GM12878 (cell line): ENCODE results near the gene HYAL1. TPM values are rescaled to one million over a fixed set of nuclear protein-coding genes. Genes with fewer than 3 reads are reported as not detected.

Experiments
- ATAC-seq: fragments of 200-7000 bp; cut with Tn5 transposase; 3 replicates; pipeline ENCODE4 v1.9.1; 2020; ENCODE audit warnings: mild to moderate bottlenecking, moderate library complexity
- BruUV-seq: library from RNA; stranded (reverse); fragments of 400-500 nt; replicated peaks from 2 replicates; lab custom pipeline; 2021; lab: Mats Ljungman, UMichigan
- CTCF ChIA-PET: fragments of 300-600 bp; sonication (Branson Sonifier 250); formaldehyde crosslinking; extraction: SDS; loops from one replicate; lab custom pipeline; 2021; ENCODE audit warnings: inconsistent platforms; lab: Yijun Ruan, JAX
- POLR2A ChIA-PET: fragments of 350-600 bp; formaldehyde crosslinking; extraction: SDS; loops from one replicate; lab custom pipeline; 2021; ENCODE audit warnings: inconsistent platforms; lab: Charles Lee
- RAD21 ChIA-PET: fragments of 300-600 bp; sonication (Branson Sonifier 250); formaldehyde crosslinking; loops from one replicate; lab custom pipeline; 2023; ENCODE audit warnings: antibody characterized with exemption; ENCODE audit not compliant: unreplicated experiment; lab: Charles Lee
- SMC1A ChIA-PET: fragments of 300-600 bp; sonication (Branson Sonifier 250); formaldehyde crosslinking; loops from one replicate; lab custom pipeline; 2023; ENCODE audit not compliant: unreplicated experiment, uncharacterized antibody; lab: Charles Lee
- DNase-seq: peaks from one replicate; pipeline ENCODE4 v3.0.0-alpha.2; 2011; ENCODE audit warnings: low read depth, low spot score
- FAIRE-seq: peaks from 3 replicates; lab custom pipeline; 2011; peaks lifted over from hg19 to GRCh38; lab: Jason Lieb, UNC
- H2AFZ ChIP-seq: 2 replicates; pipeline ENCODE4 v1.6.0; 2011; ENCODE audit warnings: low read depth, low read length, control low read depth; ENCODE audit not compliant: control insufficient read depth
- H3K27ac ChIP-seq: 2 replicates; pipeline ENCODE4 v1.5.1; 2011; ENCODE audit warnings: control low read depth; ENCODE audit not compliant: control insufficient read depth, insufficient read depth
- H3K27me3 ChIP-seq, 2 experiments: replicated peaks in 1 of 2; 2 replicates each; pipeline versions ENCODE4 v1.6.0 to v1.6.1; 2011; ENCODE audit warnings: low read length in 1 of 2; ENCODE audit not compliant: control insufficient read depth in 2 of 2, insufficient read depth in 2 of 2
- H3K36me3 ChIP-seq, 2 experiments: 2 replicates each; pipeline ENCODE4 v1.5.1; 2011; ENCODE audit warnings: low read length in 1 of 2; ENCODE audit not compliant: control insufficient read depth in 2 of 2, insufficient read depth in 2 of 2
- H3K4me1 ChIP-seq: 2 replicates; pipeline ENCODE4 v1.6.1; 2011; ENCODE audit warnings: mild to moderate bottlenecking, low read length, moderate library complexity, mixed read lengths; ENCODE audit not compliant: control insufficient read depth, insufficient read depth
- H3K4me2 ChIP-seq: 2 replicates; pipeline ENCODE4 v1.6.0; 2011; ENCODE audit warnings: control low read depth; ENCODE audit not compliant: control insufficient read depth, insufficient read depth
- H3K4me3 ChIP-seq: fragments of 200-600 bp; sonication (generic); 2 replicates; pipeline ENCODE4 v1.5.1; 2016
- H3K79me2 ChIP-seq: 2 replicates; pipeline ENCODE4 v1.6.0; 2011; ENCODE audit warnings: low read length; ENCODE audit not compliant: control insufficient read depth, insufficient read depth
- H3K9ac ChIP-seq: 2 replicates; pipeline ENCODE4 v1.8.0; 2011; ENCODE audit warnings: low read length, control low read depth, mixed read lengths; ENCODE audit not compliant: control insufficient read depth, insufficient read depth
- H3K9me3 ChIP-seq: replicated peaks from 3 replicates; pipeline ENCODE4 v1.5.1; 2011; ENCODE audit warnings: mild to moderate bottlenecking, low read length; ENCODE audit not compliant: control insufficient read depth, insufficient read depth
- H4K20me1 ChIP-seq: 2 replicates; pipeline ENCODE4 v1.6.0; 2011; ENCODE audit not compliant: control insufficient read depth, insufficient read depth
- BCL11A ChIP-seq: IDR thresholded peaks from 2 replicates; pipeline ENCODE4 v1.6.1; 2011; ENCODE audit warnings: low read depth, low read length
- BMI1 ChIP-seq: fragments of 450-650 bp; IDR thresholded peaks from 2 replicates; pipeline ENCODE4 v1.6.1; 2016; ENCODE audit warnings: mild to moderate bottlenecking, moderate library complexity, borderline replicate concordance
- BRCA1 ChIP-seq: IDR thresholded peaks from 2 replicates; pipeline ENCODE4 v1.6.1; 2011; ENCODE audit warnings: low read depth, low read length, improper control_type of control experiment
- EGR1 ChIP-seq, 2 experiments: IDR thresholded peaks; 1 replicate in 1 of 2; 2 replicates in 1 of 2; pipeline ENCODE4 v1.6.1; 2011 to 2012; ENCODE audit warnings: low read depth in 2 of 2, low read length in 2 of 2, borderline replicate concordance in 1 of 2, mild to moderate bottlenecking in 1 of 2, moderate library complexity in 1 of 2
- ETV6 ChIP-seq, 2 experiments: fragments of 450-650 bp in 1 of 2; IDR thresholded peaks in 1 of 2; conservative IDR thresholded peaks in 1 of 2; 2 replicates each; pipeline ENCODE4 v1.6.1; 2014; ENCODE audit warnings: antibody characterized with exemption in 1 of 2, borderline replicate concordance in 1 of 2, low read depth in 1 of 2, mild to moderate bottlenecking in 1 of 2, moderate library complexity in 1 of 2
- EZH2 ChIP-seq: IDR thresholded peaks from 2 replicates; pipeline ENCODE4 v1.6.1; 2012; ENCODE audit warnings: low read depth, mild to moderate bottlenecking, control low read depth, inconsistent platforms, low read length, borderline replicate concordance; ENCODE audit not compliant: control insufficient read depth
- IRF4 ChIP-seq: IDR thresholded peaks from 2 replicates; pipeline ENCODE4 v1.6.1; 2011; ENCODE audit warnings: low read depth, low read length
- JUNB ChIP-seq: IDR thresholded peaks from 2 replicates; pipeline ENCODE4 v1.6.1; 2016; ENCODE audit warnings: antibody characterized with exemption, mild to moderate bottlenecking
- MXI1 ChIP-seq: fragments of 150-350 bp; IDR thresholded peaks from 2 replicates; pipeline ENCODE4 v1.6.1; 2011; ENCODE audit warnings: low read depth, mild to moderate bottlenecking, inconsistent platforms, low read length, improper control_type of control experiment
- MYB ChIP-seq: fragments of 150-350 bp; IDR thresholded peaks from 2 replicates; pipeline ENCODE4 v1.6.1; 2014; ENCODE audit warnings: mild to moderate bottlenecking, low read depth, low read length, borderline replicate concordance
- NBN ChIP-seq: fragments of 450-650 bp; IDR thresholded peaks from 2 replicates; pipeline ENCODE4 v1.6.1; 2016
- NFXL1 ChIP-seq: fragments of 450-650 bp; IDR thresholded peaks from 2 replicates; pipeline ENCODE4 v1.6.1; 2017; ENCODE audit warnings: antibody characterized with exemption, mild to moderate bottlenecking, borderline replicate concordance
- NFYA ChIP-seq: IDR thresholded peaks from 2 replicates; pipeline ENCODE4 v1.6.1; 2011; ENCODE audit warnings: low read depth, mild to moderate bottlenecking, low read length, improper control_type of control experiment, borderline replicate concordance
- PAX8 ChIP-seq: fragments of 450-650 bp; IDR thresholded peaks from 2 replicates; pipeline ENCODE4 v1.6.1; 2017; ENCODE audit warnings: mild to moderate bottlenecking, moderate library complexity
- POLR2A ChIP-seq: IDR thresholded peaks from 2 replicates; pipeline ENCODE4 v1.6.1; 2011; ENCODE audit warnings: low read depth, mild to moderate bottlenecking, low read length
- POU2F2 ChIP-seq: IDR thresholded peaks from 3 replicates; pipeline ENCODE4 v1.6.1; 2011; ENCODE audit warnings: low read depth, mild to moderate bottlenecking, low read length, borderline replicate concordance
- SMAD1 ChIP-seq: fragments of 450-650 bp; IDR thresholded peaks from 2 replicates; pipeline ENCODE4 v1.6.1; 2018; ENCODE audit warnings: mild to moderate bottlenecking, low read depth; ENCODE audit not compliant: partially characterized antibody
- STAT1 ChIP-seq: fragments of 450-650 bp; conservative IDR thresholded peaks from 2 replicates; pipeline ENCODE4 v1.6.1; 2014; ENCODE audit warnings: antibody characterized with exemption, mild to moderate bottlenecking
- ZBED1 ChIP-seq: IDR thresholded peaks from 2 replicates; pipeline ENCODE4 v1.6.1; 2016; ENCODE audit warnings: borderline replicate concordance
- WGBS: methylation state at CpG from one replicate; pipeline ENCODE4 v1.1.6; 2016; ENCODE audit warnings: low lambda C conversion rate; ENCODE audit not compliant: insufficient replicate concordance, insufficient coverage; ENCODE audit errors: missing lambda C conversion rate; 5-methylcytosine and 5-hydroxymethylcytosine counted together
- in situ Hi-C: fragments of 300-500 bp; cut with MboI; formaldehyde crosslinking; loops from 9 replicates; pipeline ENCODE4 v1.14.3; 2018; ENCODE audit warnings: mixed read lengths
- intact Hi-C: fragments of 100-400 bp; cut with micrococcal nuclease; formaldehyde crosslinking; loops from one replicate; pipeline ENCODE4 v1.14.2; 2022; ENCODE audit not compliant: unreplicated experiment
- polyA plus RNA-seq, 11 experiments: library from polyadenylated mRNA; depleted of rRNA in 4 of 11; unstranded in 6 of 11; stranded (reverse) in 5 of 11; fragments of >200 nt; fragmentation: Nextera tagmentation in 4 of 11; fragmentation: Illumina TruSeq in 1 of 11; extraction: Ambion mirVana in 4 of 11; extraction: Trizol in 1 of 11; gene quantifications; 1 replicate in 1 of 11; 2 replicates in 10 of 11; pipeline versions ENCODE4 v1.2.1 to v1.2.3, GENCODE V29; 2011 to 2016; ENCODE audit warnings: inconsistent platforms in 2 of 11, missing spikeins in 2 of 11, low read depth in 1 of 11
- total RNA-seq, 4 experiments: library from RNA; depleted of rRNA in 3 of 4; stranded (reverse); fragments of >200 nt in 3 of 4; fragmentation: Illumina TruSeq in 1 of 4; extraction: Trizol in 1 of 4; gene quantifications; 2 replicates each; pipeline versions ENCODE4 v1.2.1 to v1.2.3, GENCODE V29; 2013 to 2021
- TF ChIP-seq, protein P1 (sequence below): IDR thresholded peaks from 2 replicates; pipeline ENCODE4 v1.6.1; 2011; ENCODE audit warnings: low read depth, mild to moderate bottlenecking, low read length, moderate library complexity, borderline replicate concordance; ENCODE audit errors: extremely low read depth
- TF ChIP-seq, protein P2 (sequence below): IDR thresholded peaks from 2 replicates; pipeline ENCODE4 v1.6.1; 2011; ENCODE audit warnings: mild to moderate bottlenecking, low read depth, low read length, moderate library complexity; ENCODE audit not compliant: insufficient replicate concordance
- TF ChIP-seq, protein P3 (sequence below): IDR thresholded peaks from 2 replicates; pipeline ENCODE4 v1.6.1; 2012; ENCODE audit warnings: low read depth, low read length, improper control_type of control experiment
- TF ChIP-seq, protein P4 (sequence below): IDR thresholded peaks from 2 replicates; pipeline ENCODE4 v1.6.1; 2012; ENCODE audit warnings: low read depth, low read length, improper control_type of control experiment

Gene HYAL1
- total and polyA plus RNA-seq, 10 of the 15 experiments (the other 5 are each of a cell fraction or from before 2014, with no cell fraction given), result 0.04 to 0.55 (median 0.18) TPM; not detected in 2

DNA sequence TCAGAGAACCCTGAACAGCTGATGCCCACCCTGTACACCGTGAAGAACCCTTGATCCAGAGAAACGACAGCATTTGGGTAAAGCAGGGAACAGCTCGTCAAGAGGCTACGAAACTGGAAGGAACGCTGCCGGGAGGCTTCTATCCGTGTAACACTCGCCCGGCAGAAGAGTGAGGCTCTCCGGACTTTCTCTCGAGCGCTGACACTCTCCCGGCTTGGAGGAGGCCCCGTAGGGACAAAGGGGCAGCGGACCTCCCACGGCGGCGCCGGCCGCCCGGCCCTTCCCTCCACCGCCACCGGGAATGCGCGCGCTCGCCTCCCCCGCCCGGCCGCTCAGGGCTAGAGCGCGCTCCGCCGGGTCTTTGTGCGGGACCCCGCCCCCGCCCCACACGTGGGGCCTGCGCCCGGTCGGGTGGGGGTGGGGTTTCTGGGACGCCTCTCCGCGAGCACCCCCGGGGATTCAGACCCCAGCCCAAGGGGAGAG lies 17.5 kb upstream of the HYAL1 start:
- H3K9ac ChIP-seq, result peak overlapping the region; percentile 83
- H3K36me3 ChIP-seq, result peaks cover 2 to 4% of the 10 kb centered on the region in 2 experiments; a peak in 2 of 4 replicates
- H3K4me3 ChIP-seq, result peak overlapping the region; percentile 70
- H3K27me3 ChIP-seq, result no peaks in the 10 kb centered on the region
- H3K79me2 ChIP-seq, result peaks cover 5% of the 10 kb centered on the region
- intact Hi-C loops (loop anchor here (1.0 kb wide), 1 partner anchor 22 kb away; the partner anchor contains the start of genes HYAL3 and NAA80), in situ Hi-C loops (no loop called here)
- peaks cover 23% of the 10 kb centered on the region for H3K4me1 ChIP-seq
- ChIA-PET SMC1A (no interaction called here), POLR2A (interaction anchor here (0.5 to 2.0 kb wide), 5 partner anchors 15 to 1733 kb away, joined by 3 to 12 read pairs (median 4); partner anchors contain the start of genes HYAL3 and NAA80), CTCF (interaction anchor here (0.5 to 5.1 kb wide), 5 partner anchors 15 to 48 kb away, joined by 3 to 72 read pairs (median 3); partner anchors contain the start of genes HYAL3, NAA80 and RASSF1), RAD21 (interaction anchor here (0.6 to 1.6 kb wide), 7 partner anchors 16 to 232 kb away, joined by 3 to 6 read pairs (median 3); partner anchors contain the start of genes HYAL3, IFRD2, NAA80 and RBM5)
- BruUV-seq, result no TSS peak
- H3K9me3 ChIP-seq, result no peaks in the 10 kb centered on the region
- H4K20me1 ChIP-seq, result no peaks in the 10 kb centered on the region
- peak overlapping the region; percentile 92 for H2AFZ ChIP-seq
- peak overlapping the region; percentile 88 for H3K27ac ChIP-seq
- WGBS, result under 1% methylated on average over 38 of the region's 45 CpGs
- ATAC-seq (peak; percentile 74), DNase-seq (no peak), FAIRE-seq (no peak)
- H3K4me2 ChIP-seq, result peak overlapping the region; percentile 64
- TF ChIP-seq, protein P1, sequence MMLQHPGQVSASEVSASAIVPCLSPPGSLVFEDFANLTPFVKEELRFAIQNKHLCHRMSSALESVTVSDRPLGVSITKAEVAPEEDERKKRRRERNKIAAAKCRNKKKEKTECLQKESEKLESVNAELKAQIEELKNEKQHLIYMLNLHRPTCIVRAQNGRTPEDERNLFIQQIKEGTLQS, result 0 out of 2 replicates have a peak, but pooled peaks have one; percentile 21
- no peak for TF ChIP-seq BRCA1
- TF ChIP-seq IRF4, result no peak
- TF ChIP-seq, protein P2, sequence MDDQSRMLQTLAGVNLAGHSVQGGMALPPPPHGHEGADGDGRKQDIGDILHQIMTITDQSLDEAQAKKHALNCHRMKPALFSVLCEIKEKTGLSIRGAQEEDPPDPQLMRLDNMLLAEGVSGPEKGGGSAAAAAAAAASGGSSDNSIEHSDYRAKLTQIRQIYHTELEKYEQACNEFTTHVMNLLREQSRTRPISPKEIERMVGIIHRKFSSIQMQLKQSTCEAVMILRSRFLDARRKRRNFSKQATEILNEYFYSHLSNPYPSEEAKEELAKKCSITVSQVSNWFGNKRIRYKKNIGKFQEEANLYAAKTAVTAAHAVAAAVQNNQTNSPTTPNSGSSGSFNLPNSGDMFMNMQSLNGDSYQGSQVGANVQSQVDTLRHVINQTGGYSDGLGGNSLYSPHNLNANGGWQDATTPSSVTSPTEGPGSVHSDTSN, result no peak
- TF ChIP-seq POLR2A, result no peak; the same call in 1 of the 2 replicates
- no peak for TF ChIP-seq NFYA
- no peak for TF ChIP-seq MYB
- TF ChIP-seq BCL11A, result no peak
- no peak for TF ChIP-seq JUNB
- TF ChIP-seq SMAD1, result no peak
- TF ChIP-seq, protein P3, sequence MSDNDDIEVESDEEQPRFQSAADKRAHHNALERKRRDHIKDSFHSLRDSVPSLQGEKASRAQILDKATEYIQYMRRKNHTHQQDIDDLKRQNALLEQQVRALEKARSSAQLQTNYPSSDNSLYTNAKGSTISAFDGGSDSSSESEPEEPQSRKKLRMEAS, result peak; percentile 42; the same call in 1 of the 2 replicates
- TF ChIP-seq, protein P4, sequence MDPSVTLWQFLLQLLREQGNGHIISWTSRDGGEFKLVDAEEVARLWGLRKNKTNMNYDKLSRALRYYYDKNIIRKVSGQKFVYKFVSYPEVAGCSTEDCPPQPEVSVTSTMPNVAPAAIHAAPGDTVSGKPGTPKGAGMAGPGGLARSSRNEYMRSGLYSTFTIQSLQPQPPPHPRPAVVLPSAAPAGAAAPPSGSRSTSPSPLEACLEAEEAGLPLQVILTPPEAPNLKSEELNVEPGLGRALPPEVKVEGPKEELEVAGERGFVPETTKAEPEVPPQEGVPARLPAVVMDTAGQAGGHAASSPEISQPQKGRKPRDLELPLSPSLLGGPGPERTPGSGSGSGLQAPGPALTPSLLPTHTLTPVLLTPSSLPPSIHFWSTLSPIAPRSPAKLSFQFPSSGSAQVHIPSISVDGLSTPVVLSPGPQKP, result no peak
- TF ChIP-seq ETV6 (conservative IDR thresholded peaks at IDR 0.05 in 1 of 2, IDR thresholded peaks at IDR 0.05 in 1 of 2; ENCODE audit: borderline replicate concordance in 1 of 2, low read depth in 1 of 2), result no peak
- TF ChIP-seq STAT1, result no peak
- no peak for TF ChIP-seq BMI1
- no peak for TF ChIP-seq ZBED1
- TF ChIP-seq NFXL1, result no peak
- TF ChIP-seq PAX8, result no peak
- TF ChIP-seq EGR1 (IDR thresholded peaks at IDR 0.05; ENCODE audit: borderline replicate concordance in 1 of 2, low read depth in 2 of 2, low read length in 2 of 2), result peak in 1 of 2 experiments; percentile 85; a peak in 2 of 3 replicates
- TF ChIP-seq MXI1, result peak; percentile 71
- TF ChIP-seq NBN, result no peak
- no peak for TF ChIP-seq EZH2
- TF ChIP-seq POU2F2, result no peak
